Measurements from ENCODE around the gene ACCSL. TPM values are rescaled to one million over a fixed set of nuclear protein-coding genes. Genes with fewer than 3 reads are reported as not detected.

Gene ACCSL
- polyA plus RNA-seq, 1 of the 3 experiments (the other 2 are of a cell fraction), result not detected

DNA sequence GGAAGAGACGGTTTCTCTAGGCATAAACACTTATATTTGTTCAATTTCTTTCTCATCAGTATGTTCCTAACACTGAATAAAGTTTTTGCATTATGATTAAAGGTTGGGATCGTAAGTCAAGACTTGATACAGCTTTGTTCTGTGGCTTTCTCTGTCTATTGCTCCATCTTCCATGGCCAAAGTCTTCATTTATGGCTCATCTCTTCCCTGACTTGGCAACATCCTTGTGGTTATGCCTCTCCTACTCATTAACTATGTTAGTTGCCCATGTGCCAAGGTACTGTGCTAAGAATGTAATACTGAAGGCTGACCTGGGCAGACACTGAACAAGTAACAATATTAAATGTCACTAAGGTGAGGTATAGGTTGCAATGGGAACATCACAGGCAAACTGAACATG, 1.6 kb upstream of the ACCSL start:
- Histone ChIP-seq H3K79me2 (ENCODE audit: insufficient read depth) (no peaks in the 10 kb centered on the region), H4K20me1 (ENCODE audit: insufficient read depth) (no peaks in the 10 kb centered on the region), H3F3A (replicated peaks; ENCODE audit: insufficient read depth) (no peaks in the 10 kb centered on the region), H3K4me1 (ENCODE audit: control insufficient read depth in 1 of 2, insufficient read depth in 2 of 2, low read depth in 1 of 2, low read length in 1 of 2) (no peaks in the 10 kb centered on the region), H3K27ac (ENCODE audit: low read depth in 2 of 2, low read length in 1 of 2) (no peak overlapping the region), H3K36me3 (replicated peaks in 1 of 2; ENCODE audit: control insufficient read depth in 1 of 2, insufficient read depth in 2 of 2, low read length in 1 of 2) (no peaks in the 10 kb centered on the region), H3K9me2 (no peaks in the 10 kb centered on the region), H3K4me3 (ENCODE audit: low read depth in 2 of 2, low read length in 1 of 2) (no peak overlapping the region), H3K27me3 (ENCODE audit: insufficient read depth) (no peaks in the 10 kb centered on the region), H2AFZ (ENCODE audit: low read depth) (no peak overlapping the region), H3K9me3 (no peaks in the 10 kb centered on the region), H3K9ac (no peak overlapping the region), H3K4me2 (no peak overlapping the region)
- TF ChIP-seq SIN3A (IDR thresholded peaks at IDR 0.05; ENCODE audit: borderline replicate concordance, low read depth, low read length) (no peak), YY1 (IDR thresholded peaks at IDR 0.05; ENCODE audit: low read depth) (no peak), RCOR1 (IDR thresholded peaks at IDR 0.05; ENCODE audit: low read length) (no peak), EZH2phosphoT487 (IDR thresholded peaks at IDR 0.05; ENCODE audit: borderline replicate concordance, low read depth) (no peak), NRF1 (IDR thresholded peaks at IDR 0.05; ENCODE audit: low read depth, low read length) (no peak)
- 17% methylated on average over 2 of the region's 2 CpGs for WGBS (ENCODE audit: low lambda C conversion rate)
- POLR2A ChIA-PET, result no interaction called here
- CTCF ChIA-PET, result interaction anchor here (1.0 to 10.2 kb wide), 3 partner anchors 20 to 194 kb away, joined by 3 to 150 read pairs (median 3); partner anchors contain the start of gene ACCS
- no peak for DNase-seq

DNA sequence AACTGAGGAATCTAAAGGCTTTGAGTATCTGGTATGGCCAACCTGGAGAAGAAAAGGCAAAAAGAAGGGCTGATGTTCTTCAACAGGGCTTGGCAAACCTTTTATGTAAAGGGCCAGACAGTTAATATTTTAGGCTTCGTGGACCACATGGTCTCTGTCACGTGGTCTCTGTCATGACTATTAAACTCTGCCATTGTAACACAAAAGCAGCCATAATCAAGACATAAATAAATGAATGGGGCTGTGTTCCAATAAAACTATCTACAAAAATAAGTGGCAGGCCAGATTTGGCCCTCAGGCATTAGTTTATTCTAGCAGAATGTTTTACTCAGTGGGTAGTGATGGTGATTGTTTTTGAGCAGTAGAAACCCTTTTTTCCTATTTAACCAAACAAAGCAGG, 483 bp upstream of the ACCSL start:
- Histone ChIP-seq H3K27ac (ENCODE audit: low read depth in 2 of 2, low read length in 1 of 2) (no peak overlapping the region), H3K4me3 (ENCODE audit: low read depth in 2 of 2, low read length in 1 of 2) (no peak overlapping the region), H3K9ac (no peak overlapping the region), H3K9me2 (no peaks in the 10 kb centered on the region), H3K4me2 (no peak overlapping the region), H3K36me3 (replicated peaks in 1 of 2; ENCODE audit: control insufficient read depth in 1 of 2, insufficient read depth in 2 of 2, low read length in 1 of 2) (no peaks in the 10 kb centered on the region), H3K27me3 (ENCODE audit: insufficient read depth) (no peaks in the 10 kb centered on the region; the same call in 1 of the 2 replicates), H3K79me2 (ENCODE audit: insufficient read depth) (no peaks in the 10 kb centered on the region), H3K4me1 (ENCODE audit: control insufficient read depth in 1 of 2, insufficient read depth in 2 of 2, low read depth in 1 of 2, low read length in 1 of 2) (no peaks in the 10 kb centered on the region), H3K9me3 (no peaks in the 10 kb centered on the region), H4K20me1 (ENCODE audit: insufficient read depth) (no peaks in the 10 kb centered on the region), H2AFZ (ENCODE audit: low read depth) (no peak overlapping the region), H3F3A (replicated peaks; ENCODE audit: insufficient read depth) (no peaks in the 10 kb centered on the region)
- CTCF ChIA-PET, result interaction anchor here (0.9 kb wide), 1 partner anchor 48 kb away, joined by 3 read pairs; the partner anchor contains the start of gene EXT2
- no peak for TF ChIP-seq TEAD4 (IDR thresholded peaks at IDR 0.05; ENCODE audit: borderline replicate concordance, insufficient read depth)
- TF ChIP-seq RCOR1 (IDR thresholded peaks at IDR 0.05; ENCODE audit: low read length), result no peak
- no peak for TF ChIP-seq RXRA (IDR thresholded peaks at IDR 0.05; ENCODE audit: borderline replicate concordance, low read depth)
- no peak for TF ChIP-seq MEF2A (IDR thresholded peaks at IDR 0.05; ENCODE audit: borderline replicate concordance, low read depth)
- POLR2A ChIA-PET, result no interaction called here
- WGBS (ENCODE audit: low lambda C conversion rate), result 4% methylated on average over 2 of the region's 2 CpGs
- no peak for DNase-seq

DNA sequence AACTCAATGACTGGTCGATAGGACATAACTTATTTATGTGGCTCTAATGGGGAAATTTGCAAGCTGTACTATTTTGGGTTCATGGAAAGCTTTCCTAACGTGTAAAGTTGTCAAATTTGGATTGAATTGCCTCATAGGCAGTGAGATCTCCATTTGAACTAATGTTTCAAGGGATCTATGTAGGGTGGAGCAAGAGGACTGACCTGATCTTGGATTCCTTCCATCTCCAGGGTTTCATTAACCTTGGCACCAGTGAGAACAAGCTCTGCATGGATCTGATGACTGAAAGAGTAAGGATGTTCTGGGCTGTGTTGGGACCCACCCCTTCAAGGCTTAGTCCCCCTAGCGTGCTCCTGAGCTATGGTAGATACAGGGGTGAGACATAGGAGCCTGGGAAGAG, 2.1 kb downstream of the ACCSL start:
- DNase-seq, result no peak
- ChIA-PET POLR2A (no interaction called here), CTCF (interaction anchor here (1.7 kb wide), 1 partner anchor 12 kb away, joined by 6 read pairs; no protein-coding TSS in a partner anchor)
- Histone ChIP-seq H3K9me2 (no peaks in the 10 kb centered on the region), H3K9ac (no peak overlapping the region), H3K9me3 (no peaks in the 10 kb centered on the region), H3K79me2 (ENCODE audit: insufficient read depth) (no peaks in the 10 kb centered on the region), H3K27me3 (ENCODE audit: insufficient read depth) (no peaks in the 10 kb centered on the region; the same call in 1 of the 2 replicates), H3K27ac (ENCODE audit: low read depth in 2 of 2, low read length in 1 of 2) (no peak overlapping the region), H4K20me1 (ENCODE audit: insufficient read depth) (no peaks in the 10 kb centered on the region), H3F3A (replicated peaks; ENCODE audit: insufficient read depth) (no peaks in the 10 kb centered on the region), H3K4me2 (no peak overlapping the region), H3K36me3 (replicated peaks in 1 of 2; ENCODE audit: control insufficient read depth in 1 of 2, insufficient read depth in 2 of 2, low read length in 1 of 2) (no peaks in the 10 kb centered on the region), H2AFZ (ENCODE audit: low read depth) (no peak overlapping the region), H3K4me3 (ENCODE audit: low read depth in 2 of 2, low read length in 1 of 2) (no peak overlapping the region), H3K4me1 (ENCODE audit: control insufficient read depth in 1 of 2, insufficient read depth in 2 of 2, low read depth in 1 of 2, low read length in 1 of 2) (no peaks in the 10 kb centered on the region)
- 11% methylated on average over 3 of the region's 3 CpGs for WGBS (ENCODE audit: low lambda C conversion rate)
- TF ChIP-seq GABPA (IDR thresholded peaks at IDR 0.05; ENCODE audit: low read depth) (no peak), RFX5 (IDR thresholded peaks at IDR 0.05; ENCODE audit: low read length) (no peak), EP300 (IDR thresholded peaks at IDR 0.05; ENCODE audit: borderline replicate concordance in 1 of 2, low read depth in 1 of 2, low read length in 1 of 2) (no peak), JUND (IDR thresholded peaks at IDR 0.05) (no peak), EZH2phosphoT487 (IDR thresholded peaks at IDR 0.05; ENCODE audit: borderline replicate concordance, low read depth) (no peak), TAF1 (IDR thresholded peaks at IDR 0.05; ENCODE audit: borderline replicate concordance, low read depth, low read length) (no peak)
- TF ChIP-seq, protein P1, sequence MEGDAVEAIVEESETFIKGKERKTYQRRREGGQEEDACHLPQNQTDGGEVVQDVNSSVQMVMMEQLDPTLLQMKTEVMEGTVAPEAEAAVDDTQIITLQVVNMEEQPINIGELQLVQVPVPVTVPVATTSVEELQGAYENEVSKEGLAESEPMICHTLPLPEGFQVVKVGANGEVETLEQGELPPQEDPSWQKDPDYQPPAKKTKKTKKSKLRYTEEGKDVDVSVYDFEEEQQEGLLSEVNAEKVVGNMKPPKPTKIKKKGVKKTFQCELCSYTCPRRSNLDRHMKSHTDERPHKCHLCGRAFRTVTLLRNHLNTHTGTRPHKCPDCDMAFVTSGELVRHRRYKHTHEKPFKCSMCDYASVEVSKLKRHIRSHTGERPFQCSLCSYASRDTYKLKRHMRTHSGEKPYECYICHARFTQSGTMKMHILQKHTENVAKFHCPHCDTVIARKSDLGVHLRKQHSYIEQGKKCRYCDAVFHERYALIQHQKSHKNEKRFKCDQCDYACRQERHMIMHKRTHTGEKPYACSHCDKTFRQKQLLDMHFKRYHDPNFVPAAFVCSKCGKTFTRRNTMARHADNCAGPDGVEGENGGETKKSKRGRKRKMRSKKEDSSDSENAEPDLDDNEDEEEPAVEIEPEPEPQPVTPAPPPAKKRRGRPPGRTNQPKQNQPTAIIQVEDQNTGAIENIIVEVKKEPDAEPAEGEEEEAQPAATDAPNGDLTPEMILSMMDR (IDR thresholded peaks at IDR 0.05), result no peak
- TF ChIP-seq, protein P2, sequence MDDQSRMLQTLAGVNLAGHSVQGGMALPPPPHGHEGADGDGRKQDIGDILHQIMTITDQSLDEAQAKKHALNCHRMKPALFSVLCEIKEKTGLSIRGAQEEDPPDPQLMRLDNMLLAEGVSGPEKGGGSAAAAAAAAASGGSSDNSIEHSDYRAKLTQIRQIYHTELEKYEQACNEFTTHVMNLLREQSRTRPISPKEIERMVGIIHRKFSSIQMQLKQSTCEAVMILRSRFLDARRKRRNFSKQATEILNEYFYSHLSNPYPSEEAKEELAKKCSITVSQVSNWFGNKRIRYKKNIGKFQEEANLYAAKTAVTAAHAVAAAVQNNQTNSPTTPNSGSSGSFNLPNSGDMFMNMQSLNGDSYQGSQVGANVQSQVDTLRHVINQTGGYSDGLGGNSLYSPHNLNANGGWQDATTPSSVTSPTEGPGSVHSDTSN (IDR thresholded peaks at IDR 0.05), result no peak
- TF ChIP-seq, protein P3, sequence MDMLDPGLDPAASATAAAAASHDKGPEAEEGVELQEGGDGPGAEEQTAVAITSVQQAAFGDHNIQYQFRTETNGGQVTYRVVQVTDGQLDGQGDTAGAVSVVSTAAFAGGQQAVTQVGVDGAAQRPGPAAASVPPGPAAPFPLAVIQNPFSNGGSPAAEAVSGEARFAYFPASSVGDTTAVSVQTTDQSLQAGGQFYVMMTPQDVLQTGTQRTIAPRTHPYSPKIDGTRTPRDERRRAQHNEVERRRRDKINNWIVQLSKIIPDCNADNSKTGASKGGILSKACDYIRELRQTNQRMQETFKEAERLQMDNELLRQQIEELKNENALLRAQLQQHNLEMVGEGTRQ (IDR thresholded peaks at IDR 0.05; ENCODE audit: borderline replicate concordance, low read depth, low read length), result no peak
- TF ChIP-seq, protein P4, sequence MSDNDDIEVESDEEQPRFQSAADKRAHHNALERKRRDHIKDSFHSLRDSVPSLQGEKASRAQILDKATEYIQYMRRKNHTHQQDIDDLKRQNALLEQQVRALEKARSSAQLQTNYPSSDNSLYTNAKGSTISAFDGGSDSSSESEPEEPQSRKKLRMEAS (IDR thresholded peaks at IDR 0.05; ENCODE audit: low read depth), result no peak
- TF ChIP-seq, protein P5, sequence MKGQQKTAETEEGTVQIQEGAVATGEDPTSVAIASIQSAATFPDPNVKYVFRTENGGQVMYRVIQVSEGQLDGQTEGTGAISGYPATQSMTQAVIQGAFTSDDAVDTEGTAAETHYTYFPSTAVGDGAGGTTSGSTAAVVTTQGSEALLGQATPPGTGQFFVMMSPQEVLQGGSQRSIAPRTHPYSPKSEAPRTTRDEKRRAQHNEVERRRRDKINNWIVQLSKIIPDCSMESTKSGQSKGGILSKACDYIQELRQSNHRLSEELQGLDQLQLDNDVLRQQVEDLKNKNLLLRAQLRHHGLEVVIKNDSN (IDR thresholded peaks at IDR 0.05; ENCODE audit: borderline replicate concordance, low read depth), result no peak
